GM18498 (cell line): ENCODE results near the gene RAG1.
"Not testable (repeated sequence)": the region's sequence is repeated elsewhere in the genome, so short reads cannot be mapped to it uniquely, and the experiment has no call there.

Source experiments
- ATAC-seq: cut with Tn5 transposase; IDR thresholded peaks from one replicate; pipeline ENCODE4 v1.9.1; 2021; ENCODE audit warnings: mild to moderate bottlenecking, moderate library complexity; ENCODE audit not compliant: unreplicated experiment

Gene RAG1

GRCh38 chr11:36567694-36568093, at the start of gene RAG1:
TSS of gene RAG1 (plus strand) at chr11:36568007. CDS start at chr11:36573305, 5,298 bp downstream.
- no peak for ATAC-seq

DNA sequence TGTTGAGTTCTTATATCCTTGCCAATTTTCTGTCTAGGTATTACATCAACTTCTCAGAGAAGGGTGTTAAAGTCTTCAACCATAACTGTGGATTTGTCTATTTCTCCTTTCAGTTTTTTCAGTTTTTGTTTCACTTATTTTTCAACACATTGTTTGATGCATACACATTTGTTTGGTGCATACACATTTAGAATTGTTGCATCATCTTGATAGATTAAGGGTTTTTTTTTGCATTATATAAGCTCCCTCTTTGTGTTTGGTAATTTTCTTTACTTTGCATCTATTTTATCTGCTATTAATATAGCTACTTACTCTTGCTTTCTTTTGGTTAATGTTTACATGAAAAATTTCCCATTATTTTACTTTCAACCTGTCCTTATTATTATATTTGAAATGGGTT, 37.0 kb upstream of the RAG1 start:
- no peak for ATAC-seq

DNA sequence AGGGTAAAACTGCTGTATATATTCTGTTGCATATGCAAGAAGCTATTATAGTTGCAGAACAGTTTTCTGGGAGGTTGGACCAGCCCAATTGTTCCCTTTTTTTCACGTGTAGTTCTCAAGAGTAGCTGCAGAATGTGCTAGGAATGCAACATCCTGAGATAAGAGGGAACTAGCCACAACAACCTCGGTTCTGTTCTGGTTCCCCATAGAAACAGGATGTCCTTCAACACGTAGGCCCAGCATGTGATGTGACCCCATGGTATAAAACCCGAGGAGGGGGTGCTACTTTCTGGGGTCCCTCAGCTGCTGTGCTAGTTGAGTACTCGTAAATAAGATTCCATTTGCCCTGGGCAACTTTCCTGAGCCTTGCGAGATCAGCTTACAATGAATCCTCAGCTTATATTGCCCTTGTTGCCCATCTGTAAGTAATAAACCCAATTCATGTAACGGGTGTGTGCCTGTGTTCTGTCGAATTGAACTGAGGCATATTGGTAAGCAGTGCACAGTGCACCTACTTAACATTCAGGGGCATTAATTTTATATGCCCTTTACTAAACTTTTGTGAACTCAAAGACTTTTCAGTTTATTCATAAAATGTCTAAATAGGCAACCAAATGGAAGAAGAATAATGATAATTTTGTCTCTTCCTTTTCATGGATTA, 34.7 kb upstream of the RAG1 start:
- no peak for ATAC-seq

GRCh38 chr11:36534276-36534840, 33.4 kb upstream of the RAG1 start:
- ATAC-seq = no peak

GRCh38 chr11:36540998-36541397, 26.8 kb upstream of the RAG1 start:
- ATAC-seq = peak; percentile 98

- no peak for ATAC-seq
Measured at GRCh38 chr11:36550385-36551115, 17.3 kb upstream of the RAG1 start.

GRCh38 chr11:36557390-36557789, 10.4 kb upstream of the RAG1 start:
- ATAC-seq = not testable (repeated sequence)

GRCh38 chr11:36557991-36558390, 9.8 kb upstream of the RAG1 start:
- no peak for ATAC-seq

DNA sequence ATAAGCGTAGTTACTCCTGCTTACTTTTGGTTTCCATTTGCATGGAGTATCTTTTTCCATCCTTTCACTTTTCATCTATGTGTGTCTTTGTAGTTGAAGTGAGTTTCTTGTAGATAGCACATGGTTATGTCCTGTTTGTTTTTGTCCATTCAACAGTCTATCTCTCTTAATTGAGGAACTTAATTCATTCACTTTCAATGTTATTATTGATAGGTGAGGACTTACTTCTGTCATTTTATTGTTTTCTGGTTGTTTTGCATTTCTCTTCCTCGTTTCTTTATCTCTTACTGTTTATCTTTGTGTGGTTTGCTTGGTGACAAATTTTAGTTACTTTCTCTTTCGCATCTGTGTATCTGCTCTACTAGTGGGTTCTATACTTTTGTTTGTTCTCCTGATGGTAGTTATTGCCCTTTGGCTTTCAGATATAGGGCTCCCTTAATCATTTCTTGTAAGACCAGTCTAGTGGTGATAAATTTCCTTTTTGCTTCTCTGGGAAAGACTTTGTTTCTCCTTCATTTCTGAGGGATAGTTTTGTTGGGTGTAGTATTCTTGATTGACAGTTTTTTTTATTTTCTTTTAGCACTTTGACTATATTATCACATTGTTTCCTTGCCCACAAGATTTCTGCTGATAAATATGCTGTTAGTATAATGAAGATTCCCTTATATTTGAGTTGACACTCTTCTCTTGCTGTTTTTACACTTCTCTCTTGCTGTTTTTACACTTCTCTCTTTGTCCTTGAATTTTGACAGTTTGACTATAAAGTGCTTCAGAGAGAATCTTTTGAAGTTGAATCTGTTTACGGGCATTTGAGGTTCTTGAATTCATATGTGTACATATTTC, 9.0 kb upstream of the RAG1 start:
- ATAC-seq = peak; percentile 99

GRCh38 chr11:36564376-36565030, 3.3 kb upstream of the RAG1 start:
- peak; percentile 74 for ATAC-seq

DNA sequence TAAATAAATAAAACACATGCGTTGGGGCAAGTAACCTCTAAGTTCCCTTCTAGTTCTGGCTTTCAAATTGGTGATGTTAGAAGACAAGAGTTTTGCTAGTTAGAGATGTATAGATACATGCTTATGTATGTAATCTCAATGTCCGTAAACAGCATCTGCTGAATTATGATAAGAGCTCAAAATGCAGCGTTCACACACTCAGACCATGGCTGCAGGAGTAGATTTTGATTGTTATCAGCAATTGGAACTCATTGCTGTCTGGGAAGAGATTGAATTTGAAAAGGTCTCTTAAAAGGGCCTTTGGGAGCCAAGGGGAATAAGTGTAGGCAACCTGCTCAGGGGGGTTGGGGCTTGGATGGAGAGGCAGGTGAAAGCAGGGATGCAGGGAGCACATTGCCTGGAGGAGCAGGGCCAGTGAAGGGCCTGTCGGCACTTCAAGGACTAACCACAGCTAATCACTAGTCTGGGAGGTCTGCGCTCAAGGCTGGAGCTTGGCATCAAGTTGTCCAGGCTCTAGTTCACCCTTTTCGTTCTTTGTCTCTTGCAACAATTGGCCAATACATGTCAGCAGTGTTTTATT, 2.7 kb upstream of the RAG1 start:
- ATAC-seq = no peak

DNA sequence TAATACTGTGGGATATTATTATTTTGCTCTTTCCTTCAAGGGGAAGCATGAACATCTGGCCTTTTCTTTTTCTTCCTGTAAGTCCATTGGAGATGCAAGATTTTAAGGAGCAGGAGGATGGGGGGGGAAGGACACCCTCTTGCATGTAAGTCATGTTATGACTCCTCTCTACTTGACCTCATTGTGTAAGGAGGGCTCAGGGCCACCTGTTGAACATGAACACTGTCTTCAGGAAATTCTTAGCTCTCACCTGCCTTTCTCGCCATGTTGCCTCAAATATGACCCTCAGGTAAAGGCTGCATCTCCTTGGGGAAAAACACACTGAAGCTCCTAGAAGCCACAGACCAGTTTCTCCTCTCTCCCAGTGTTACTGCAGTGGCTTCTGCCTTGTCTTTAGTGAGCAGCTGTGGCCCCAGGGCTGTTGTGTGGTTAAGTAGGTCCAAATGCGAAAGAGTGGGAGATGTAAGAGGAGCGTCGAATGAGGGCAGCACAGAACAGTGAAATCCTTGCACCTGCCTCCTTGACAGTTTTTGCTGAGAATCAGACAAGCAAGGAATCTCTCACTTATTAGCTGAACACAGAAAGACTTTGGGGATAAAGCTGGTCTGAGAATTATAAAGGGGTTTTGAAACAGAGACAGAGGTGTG, 1.3 kb upstream of the RAG1 start:
- no peak for ATAC-seq

- no peak for ATAC-seq
Measured at GRCh38 chr11:36569095-36569494, 1.3 kb downstream of the RAG1 start.

DNA sequence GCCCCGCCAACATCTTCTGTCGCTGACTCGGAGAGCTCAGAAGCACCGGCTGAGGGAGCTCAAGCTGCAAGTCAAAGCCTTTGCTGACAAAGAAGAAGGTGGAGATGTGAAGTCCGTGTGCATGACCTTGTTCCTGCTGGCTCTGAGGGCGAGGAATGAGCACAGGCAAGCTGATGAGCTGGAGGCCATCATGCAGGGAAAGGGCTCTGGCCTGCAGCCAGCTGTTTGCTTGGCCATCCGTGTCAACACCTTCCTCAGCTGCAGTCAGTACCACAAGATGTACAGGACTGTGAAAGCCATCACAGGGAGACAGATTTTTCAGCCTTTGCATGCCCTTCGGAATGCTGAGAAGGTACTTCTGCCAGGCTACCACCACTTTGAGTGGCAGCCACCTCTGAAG, 6.7 kb downstream of the RAG1 start:
- ATAC-seq = no peak

- no peak for ATAC-seq
Measured at GRCh38 chr11:36577373-36577772, 9.6 kb downstream of the RAG1 start.

DNA sequence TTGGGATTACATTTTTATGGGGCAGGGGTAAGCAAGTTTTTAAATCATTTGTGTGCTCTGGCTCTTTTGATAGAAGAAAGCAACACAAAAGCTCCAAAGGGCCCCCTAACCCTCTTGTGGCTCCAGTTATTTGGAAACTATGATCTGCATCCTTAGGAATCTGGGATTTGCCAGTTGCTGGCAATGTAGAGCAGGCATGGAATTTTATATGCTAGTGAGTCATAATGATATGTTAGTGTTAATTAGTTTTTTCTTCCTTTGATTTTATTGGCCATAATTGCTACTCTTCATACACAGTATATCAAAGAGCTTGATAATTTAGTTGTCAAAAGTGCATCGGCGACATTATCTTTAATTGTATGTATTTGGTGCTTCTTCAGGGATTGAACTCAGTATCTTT, 10.1 kb downstream of the RAG1 start:
- no peak for ATAC-seq

DNA sequence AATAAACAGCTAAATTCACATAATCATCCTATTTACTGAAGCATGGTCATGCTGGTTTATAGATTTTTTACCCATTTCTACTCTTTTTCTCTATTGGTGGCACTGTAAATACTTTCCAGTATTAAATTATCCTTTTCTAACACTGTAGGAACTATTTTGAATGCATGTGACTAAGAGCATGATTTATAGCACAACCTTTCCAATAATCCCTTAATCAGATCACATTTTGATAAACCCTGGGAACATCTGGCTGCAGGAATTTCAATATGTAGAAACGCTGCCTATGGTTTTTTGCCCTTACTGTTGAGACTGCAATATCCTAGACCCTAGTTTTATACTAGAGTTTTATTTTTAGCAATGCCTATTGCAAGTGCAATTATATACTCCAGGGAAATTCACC, 10.7 kb downstream of the RAG1 start:
- ATAC-seq = no peak

DNA sequence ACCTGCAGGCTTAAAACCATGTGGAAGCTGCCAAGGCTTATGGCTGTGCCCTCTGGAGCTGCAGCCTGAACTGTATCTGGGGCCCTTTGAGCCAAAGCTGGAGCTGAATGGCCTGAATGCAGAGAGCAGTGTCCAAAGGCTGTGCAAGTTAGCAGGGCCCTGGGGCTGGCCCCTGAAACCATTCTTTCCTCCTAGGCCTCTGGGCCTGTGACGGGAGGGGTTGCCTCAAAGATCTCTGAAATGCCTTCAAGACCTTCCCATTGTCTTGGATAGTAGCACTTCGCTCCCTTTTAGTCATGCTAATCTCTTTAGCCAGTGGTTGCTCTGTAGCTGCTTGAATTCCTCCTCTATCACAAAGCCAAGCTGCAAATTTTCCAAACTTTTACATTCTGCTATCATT, 13.7 kb downstream of the RAG1 start:
- no peak for ATAC-seq

GRCh38 chr11:36583667-36584066, 15.9 kb downstream of the RAG1 start:
- no peak for ATAC-seq

GRCh38 chr11:36586543-36586942, 18.7 kb downstream of the RAG1 start:
- ATAC-seq = peak; percentile 68
